Measurements from ENCODE around the gene YAF2. TPM values are rescaled to one million over a fixed set of nuclear protein-coding genes. Genes with fewer than 3 reads are reported as not detected.
"Not testable (repeated sequence)": the region's sequence is repeated elsewhere in the genome, so short reads cannot be mapped to it uniquely, and the experiment has no call there.

Gene YAF2
- total and polyA plus RNA-seq, 11 donors: 31.5 to 125 (median 77.8) TPM

- peaks cover 0 to 26% (median 5%) of the 10 kb centered on the region in 9 donors for H3K36me3 ChIP-seq
- no peak for TF ChIP-seq CTCF (IDR thresholded peaks at IDR 0.05)
- TF ChIP-seq POLR2A (IDR thresholded peaks at IDR 0.05): no peak
- WGBS, 4 donors: 32 to 58% (median 44%) methylated on average over 2 of the region's 2 CpGs
- intact Hi-C loops (cut with DNase I): loop anchor here (5.0 to 10.0 kb wide), 7 partner anchors 38 to 240 kb away; partner anchors contain the start of genes PPHLN1 (in 6 of the 10), ZCRB1 (in 6 of the 10) and GXYLT1 (in 5 of the 10)
- ATAC-seq: peak in 3 of 4 donors; percentile 26 to 36 (median 33)
- peak overlapping the region; percentile 82 to 97 (median 94) for H3K27ac ChIP-seq
- peak in 2 of 5 donors; percentile 18 to 21 for DNase-seq
- no peaks in the 10 kb centered on the region for H3K27me3 ChIP-seq
- peak overlapping the region in 8 of 12 donors; percentile 4 to 98 (median 76) for H3K4me3 ChIP-seq
- peaks cover 0 to 80% (median 40%) of the 10 kb centered on the region in 12 donors for H3K4me1 ChIP-seq
- no peaks in the 10 kb centered on the region for H3K9me3 ChIP-seq
Observed at GRCh38 chr12:42234970-42235369, 3.1 kb downstream of the YAF2 start.

- H3K4me3 ChIP-seq; intact Hi-C loops (cut with DNase I); H3K9me3 ChIP-seq; H3K27me3 ChIP-seq; DNase-seq; H3K27ac ChIP-seq; ATAC-seq: not testable (repeated sequence)
- WGBS, 4 donors: 91 to 100% (median 97%) methylated on average over 2 to 30 of the region's 30 CpGs; no CpG with 5 or more reads in 1 of the 4 donors
- H3K36me3 ChIP-seq: peaks cover 0 to 17% (median 3%) of the 10 kb centered on the region in 9 donors
- peaks cover 0 to 31% (median 20%) of the 10 kb centered on the region in 12 donors for H3K4me1 ChIP-seq
Observed at GRCh38 chr12:42227525-42227924, 10.5 kb downstream of the YAF2 start.

- 96 to 98% (median 97%) methylated on average over 5 of the region's 5 CpGs for WGBS, 4 donors
- H3K4me3 ChIP-seq; DNase-seq; H3K9me3 ChIP-seq; H3K27ac ChIP-seq; intact Hi-C loops (cut with DNase I); H3K27me3 ChIP-seq; ATAC-seq: not testable (repeated sequence)
- H3K4me1 ChIP-seq: peaks cover 0 to 21% (median 7%) of the 10 kb centered on the region in 12 donors
- peaks cover 0 to 14% (median 0%) of the 10 kb centered on the region in 9 donors for H3K36me3 ChIP-seq
Observed at GRCh38 chr12:42224501-42224900, 13.5 kb downstream of the YAF2 start.

- WGBS, 4 donors: 98 to 100% (median 99%) methylated on average over 1 of the region's 1 CpG
Observed at GRCh38 chr12:42222724-42223123, 15.3 kb downstream of the YAF2 start.

GRCh38 chr12:42221726-42222125 lies 16.3 kb downstream of the YAF2 start:
- 90 to 95% (median 92%) methylated on average over 2 of the region's 2 CpGs for WGBS, 4 donors
- H3K36me3 ChIP-seq: peaks cover 0 to 14% (median 0%) of the 10 kb centered on the region in 9 donors
- no peak for ATAC-seq
- peaks cover 0 to 36% (median 15%) of the 10 kb centered on the region in 12 donors for H3K4me1 ChIP-seq
- no peak for TF ChIP-seq POLR2A (IDR thresholded peaks at IDR 0.05)
- TF ChIP-seq CTCF (IDR thresholded peaks at IDR 0.05): no peak
- H3K9me3 ChIP-seq: no peaks in the 10 kb centered on the region
- intact Hi-C loops (cut with DNase I): no loop called here
- no peak overlapping the region for H3K27ac ChIP-seq
- H3K27me3 ChIP-seq: no peaks in the 10 kb centered on the region
- no peak for DNase-seq
- no peak overlapping the region for H3K4me3 ChIP-seq

More at GRCh38 chr12:42222724-42223123, 15.3 kb downstream of the YAF2 start:
- no peak for DNase-seq
- Histone ChIP-seq H3K9me3 (no peaks in the 10 kb centered on the region), H3K27me3 (no peaks in the 10 kb centered on the region), H3K27ac (no peak overlapping the region), H3K4me1 (peaks cover 0 to 31% (median 14%) of the 10 kb centered on the region in 12 donors), H3K4me3 (no peak overlapping the region), H3K36me3 (peaks cover 0 to 14% (median 0%) of the 10 kb centered on the region in 9 donors)
- intact Hi-C loops (cut with DNase I): no loop called here
- no peak for TF ChIP-seq CTCF (IDR thresholded peaks at IDR 0.05)
- TF ChIP-seq POLR2A (IDR thresholded peaks at IDR 0.05): no peak
- no peak for ATAC-seq
